Osteoblast (primary cell): Measurements from ENCODE around the gene PI4K2A. TPM values are rescaled to one million over a fixed set of nuclear protein-coding genes. Genes with fewer than 3 reads are reported as not detected.

Experiments
- DNase-seq: peaks from one replicate; pipeline ENCODE4 v3.0.0; 2011; ENCODE audit warnings: low spot score, mixed read lengths; ENCODE audit not compliant: insufficient read length; ENCODE audit errors: missing footprints
- H2AFZ ChIP-seq: 2 replicates; pipeline ENCODE4 v1.6.0; 2011; ENCODE audit warnings: mild to moderate bottlenecking, low read length
- H3K27ac ChIP-seq: 2 replicates; pipeline ENCODE4 v1.5.1; 2011; ENCODE audit warnings: mild to moderate bottlenecking, low read depth, low read length, moderate library complexity
- H3K27me3 ChIP-seq: 2 replicates; pipeline ENCODE4 v1.6.0; 2012; ENCODE audit warnings: mild to moderate bottlenecking, control low read depth, inconsistent platforms, low read length, moderate library complexity; ENCODE audit not compliant: insufficient read depth
- H3K36me3 ChIP-seq: 2 replicates; pipeline ENCODE4 v1.5.1; 2011; ENCODE audit warnings: mild to moderate bottlenecking, low read length, control low read depth, moderate library complexity; ENCODE audit not compliant: insufficient read depth
- H3K4me1 ChIP-seq: 2 replicates; pipeline ENCODE4 v1.5.1; 2011; ENCODE audit warnings: mild to moderate bottlenecking, low read length, control low read depth, moderate library complexity; ENCODE audit not compliant: insufficient read depth
- H3K4me2 ChIP-seq: 2 replicates; pipeline ENCODE4 v1.6.0; 2011; ENCODE audit warnings: mild to moderate bottlenecking, low read length; ENCODE audit not compliant: insufficient read depth
- H3K4me3 ChIP-seq: fragments of 200-600 bp; sonication (generic); 3 replicates; pipeline ENCODE4 v1.5.1; 2012; ENCODE audit warnings: mild to moderate bottlenecking, low read length, inconsistent platforms; ENCODE audit not compliant: insufficient read depth
- H3K79me2 ChIP-seq: 2 replicates; pipeline ENCODE4 v1.6.0; 2012; ENCODE audit warnings: mild to moderate bottlenecking, low read length, control low read depth, inconsistent platforms; ENCODE audit not compliant: insufficient read depth
- H3K9me3 ChIP-seq: 2 replicates; pipeline ENCODE4 v1.5.1; 2011; ENCODE audit warnings: low read depth, low read length, control low read depth
- H4K20me1 ChIP-seq: 2 replicates; pipeline ENCODE4 v1.6.0; 2012; ENCODE audit warnings: mild to moderate bottlenecking, low read length, control low read depth; ENCODE audit not compliant: insufficient read depth
- total RNA-seq: library from RNA; depleted of rRNA; stranded (reverse); fragments of >200 nt; gene quantifications from 2 replicates; pipeline ENCODE4 v1.2.3, GENCODE V29; 2012
- TF ChIP-seq, protein P1 (sequence below): IDR thresholded peaks from 2 replicates; pipeline ENCODE4 v1.5.1; 2011; ENCODE audit warnings: mild to moderate bottlenecking, low read depth, low read length, moderate library complexity; ENCODE audit errors: extremely low read depth

PI4K2A gene
- total RNA-seq, 1 donor, result 23.5 TPM

GRCh38 chr10:97599272-97599619, 41.2 kb upstream of the PI4K2A start:
- Histone ChIP-seq H3K79me2 (no peaks in the 10 kb centered on the region), H3K36me3 (no peaks in the 10 kb centered on the region), H3K9me3 (no peaks in the 10 kb centered on the region), H3K4me1 (peaks cover 24% of the 10 kb centered on the region), H2AFZ (no peak overlapping the region), H3K4me3 (no peak overlapping the region), H3K27ac (no peak overlapping the region), H3K27me3 (no peaks in the 10 kb centered on the region), H3K4me2 (no peak overlapping the region), H4K20me1 (peaks cover 3% of the 10 kb centered on the region)
- no peak for DNase-seq
- TF ChIP-seq, protein P1, sequence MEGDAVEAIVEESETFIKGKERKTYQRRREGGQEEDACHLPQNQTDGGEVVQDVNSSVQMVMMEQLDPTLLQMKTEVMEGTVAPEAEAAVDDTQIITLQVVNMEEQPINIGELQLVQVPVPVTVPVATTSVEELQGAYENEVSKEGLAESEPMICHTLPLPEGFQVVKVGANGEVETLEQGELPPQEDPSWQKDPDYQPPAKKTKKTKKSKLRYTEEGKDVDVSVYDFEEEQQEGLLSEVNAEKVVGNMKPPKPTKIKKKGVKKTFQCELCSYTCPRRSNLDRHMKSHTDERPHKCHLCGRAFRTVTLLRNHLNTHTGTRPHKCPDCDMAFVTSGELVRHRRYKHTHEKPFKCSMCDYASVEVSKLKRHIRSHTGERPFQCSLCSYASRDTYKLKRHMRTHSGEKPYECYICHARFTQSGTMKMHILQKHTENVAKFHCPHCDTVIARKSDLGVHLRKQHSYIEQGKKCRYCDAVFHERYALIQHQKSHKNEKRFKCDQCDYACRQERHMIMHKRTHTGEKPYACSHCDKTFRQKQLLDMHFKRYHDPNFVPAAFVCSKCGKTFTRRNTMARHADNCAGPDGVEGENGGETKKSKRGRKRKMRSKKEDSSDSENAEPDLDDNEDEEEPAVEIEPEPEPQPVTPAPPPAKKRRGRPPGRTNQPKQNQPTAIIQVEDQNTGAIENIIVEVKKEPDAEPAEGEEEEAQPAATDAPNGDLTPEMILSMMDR, result no peak

- H3K36me3 ChIP-seq, result no peaks in the 10 kb centered on the region
- peaks cover 3% of the 10 kb centered on the region for H4K20me1 ChIP-seq
- H3K4me1 ChIP-seq, result peaks cover 22% of the 10 kb centered on the region
- no peak for DNase-seq
- no peak overlapping the region for H2AFZ ChIP-seq
- H3K4me2 ChIP-seq, result no peak overlapping the region
- TF ChIP-seq, protein P1, result no peak
- no peak overlapping the region for H3K27ac ChIP-seq
- H3K9me3 ChIP-seq, result no peaks in the 10 kb centered on the region
- H3K4me3 ChIP-seq, result no peak overlapping the region
- no peaks in the 10 kb centered on the region for H3K27me3 ChIP-seq
- H3K79me2 ChIP-seq, result no peaks in the 10 kb centered on the region
These were observed 39.9 kb upstream of the PI4K2A start for GRCh38 chr10:97600616-97601015.

DNA sequence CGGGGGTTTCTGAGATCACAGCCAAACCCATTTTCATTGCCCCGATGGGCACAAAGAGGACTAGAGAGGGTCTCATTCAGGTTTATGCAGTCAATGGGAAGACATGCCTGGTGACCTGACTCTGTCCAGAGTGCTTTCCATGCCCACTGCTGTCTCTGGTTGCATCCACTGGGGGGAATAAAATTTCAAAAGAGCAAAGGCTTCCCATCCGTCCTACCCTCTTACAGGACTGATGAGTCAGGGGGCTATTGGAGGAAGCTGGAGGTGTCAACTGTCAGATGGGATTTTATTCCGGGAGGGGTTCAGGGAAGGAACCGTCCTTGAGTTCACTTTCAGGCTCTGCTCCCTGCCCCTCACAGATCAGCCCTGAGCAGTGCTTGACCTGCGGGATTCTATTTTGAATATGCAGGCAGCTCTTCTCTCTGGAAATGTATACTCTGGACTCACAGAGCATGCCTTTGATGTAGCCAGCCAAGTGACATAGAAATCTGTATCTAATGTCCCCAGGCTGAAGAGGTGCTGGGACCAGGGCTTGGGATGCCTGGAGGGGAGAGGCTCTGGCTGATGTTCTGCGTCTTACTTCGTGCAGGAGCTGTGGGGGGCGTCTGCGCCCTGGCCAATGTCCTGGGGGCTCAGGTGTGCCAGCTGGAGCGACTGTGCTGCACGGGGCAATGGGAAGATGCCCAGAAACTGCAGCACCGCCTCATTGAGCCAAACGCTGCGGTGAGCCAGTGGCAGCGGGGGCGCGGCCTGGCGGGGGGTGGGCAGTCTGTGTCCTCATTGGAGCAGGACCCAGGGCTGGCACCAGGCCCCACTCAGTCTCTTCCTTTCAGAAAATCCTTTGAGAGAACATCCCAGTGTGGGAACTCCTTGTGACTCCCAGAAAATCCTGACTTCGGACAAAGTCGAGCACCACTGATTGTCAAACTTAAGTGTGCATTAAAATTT, 38.9 kb upstream of the PI4K2A start:
- no peak overlapping the region for H2AFZ ChIP-seq
- no peaks in the 10 kb centered on the region for H3K27me3 ChIP-seq
- no peaks in the 10 kb centered on the region for H3K79me2 ChIP-seq
- H3K9me3 ChIP-seq, result no peaks in the 10 kb centered on the region
- no peaks in the 10 kb centered on the region for H4K20me1 ChIP-seq
- H3K4me1 ChIP-seq, result peaks cover 13% of the 10 kb centered on the region
- no peak overlapping the region for H3K4me3 ChIP-seq
- no peaks in the 10 kb centered on the region for H3K36me3 ChIP-seq
- no peak overlapping the region for H3K27ac ChIP-seq
- H3K4me2 ChIP-seq, result no peak overlapping the region
- TF ChIP-seq, protein P1, result no peak
- DNase-seq, result no peak

DNA sequence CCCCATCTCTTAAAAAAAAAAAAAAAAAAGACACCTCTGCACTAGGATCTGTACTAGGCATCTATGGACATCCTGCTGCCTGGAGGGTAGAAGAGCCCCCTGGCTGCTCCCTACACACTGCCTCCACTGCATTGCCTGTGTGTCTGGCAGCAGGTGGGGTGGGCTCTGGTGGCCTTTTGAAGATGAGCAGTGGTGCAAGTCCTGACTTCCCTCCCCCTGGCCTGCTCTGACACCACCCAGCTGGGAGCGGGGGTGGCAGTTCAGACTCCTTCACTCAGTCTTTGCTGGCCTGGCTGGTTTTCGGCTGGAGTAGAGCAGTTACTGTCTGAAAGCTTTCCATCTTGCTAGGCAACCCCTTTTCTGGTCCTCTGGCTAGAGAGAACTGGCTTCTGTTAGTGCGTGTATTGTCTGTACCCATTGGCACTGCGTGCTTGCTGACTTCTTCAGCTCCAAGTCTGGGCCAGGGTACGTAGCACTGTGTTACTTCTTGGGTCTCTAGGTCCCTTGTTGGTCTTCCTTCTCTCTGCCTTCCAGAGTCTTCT, 33.3 kb upstream of the PI4K2A start:
- TF ChIP-seq, protein P1, result no peak
- H3K4me2 ChIP-seq, result no peak overlapping the region
- no peak overlapping the region for H2AFZ ChIP-seq
- DNase-seq, result no peak
- no peaks in the 10 kb centered on the region for H4K20me1 ChIP-seq
- H3K4me1 ChIP-seq, result no peaks in the 10 kb centered on the region
- no peaks in the 10 kb centered on the region for H3K36me3 ChIP-seq
- no peak overlapping the region for H3K27ac ChIP-seq
- no peaks in the 10 kb centered on the region for H3K79me2 ChIP-seq
- no peak overlapping the region for H3K4me3 ChIP-seq
- H3K27me3 ChIP-seq, result no peaks in the 10 kb centered on the region
- no peaks in the 10 kb centered on the region for H3K9me3 ChIP-seq
